Neural cell (in vitro differentiated cells): ENCODE data around the gene MYO1F. TPM values are rescaled to one million over a fixed set of nuclear protein-coding genes. Genes with fewer than 3 reads are reported as not detected.

Experiments used
- H2AFZ ChIP-seq: fragments of 200-600, 300-800 bp; sonication (generic), shearing (Covaris generic); 2 replicates; pipeline ENCODE4 v1.6.0; 2014; ENCODE audit warnings: low read depth, mild to moderate bottlenecking, antibody characterized with exemption, low read length, moderate library complexity
- H3F3A ChIP-seq: fragments of 200-600 bp; shearing (Covaris generic); 2 replicates; pipeline ENCODE4 v1.6.1; 2016; ENCODE audit warnings: mild to moderate bottlenecking, moderate library complexity, mixed read lengths, antibody characterized with exemption, low read length; ENCODE audit not compliant: insufficient read depth, poor library complexity, severe bottlenecking
- H3K27ac ChIP-seq: fragments of 200-600, 300-800 bp; sonication (generic), shearing (Covaris generic); 2 replicates; pipeline ENCODE4 v1.5.1; 2014; ENCODE audit warnings: mild to moderate bottlenecking, low read length, moderate library complexity
- H3K27me3 ChIP-seq: fragments of 300-800, 200-600 bp; sonication (generic), shearing (Covaris generic); 2 replicates; pipeline ENCODE4 v1.6.0; 2014; ENCODE audit warnings: mild to moderate bottlenecking, low read depth, low read length, moderate library complexity; ENCODE audit not compliant: insufficient read depth
- H3K36me3 ChIP-seq: fragments of 300-800, 200-600 bp; sonication (generic), shearing (Covaris generic); 2 replicates; pipeline ENCODE4 v1.5.1; 2014; ENCODE audit warnings: mild to moderate bottlenecking, antibody characterized with exemption, low read length, moderate library complexity; ENCODE audit not compliant: insufficient read depth
- H3K4me2 ChIP-seq: fragments of 300-800, 200-600 bp; sonication (generic), shearing (Covaris generic); 2 replicates; pipeline ENCODE4 v1.6.0; 2014; ENCODE audit warnings: mild to moderate bottlenecking, low read length
- H3K4me3 ChIP-seq: fragments of 300-800, 200-600 bp; sonication (generic), shearing (Covaris generic); 2 replicates; pipeline ENCODE4 v1.5.1; 2014; ENCODE audit warnings: mild to moderate bottlenecking, low read length, moderate library complexity
- H3K79me2 ChIP-seq: fragments of 200-600 bp; shearing (Covaris generic); replicated peaks from 2 replicates; pipeline ENCODE4 v1.6.0; 2014; ENCODE audit warnings: mild to moderate bottlenecking, low read length, moderate library complexity; ENCODE audit not compliant: insufficient read depth
- H3K9ac ChIP-seq: fragments of 300-800, 200-600 bp; sonication (generic), shearing (Covaris generic); 2 replicates; pipeline ENCODE4 v1.6.1; 2016; ENCODE audit warnings: mild to moderate bottlenecking, low read length, mixed read lengths
- H3K9me2 ChIP-seq: fragments of 200-600 bp; shearing (Covaris generic); 2 replicates; pipeline ENCODE4 v1.6.1; 2016; ENCODE audit warnings: mild to moderate bottlenecking, low read length, mixed read lengths; ENCODE audit not compliant: insufficient read depth
- H3K9me3 ChIP-seq: fragments of 200-600, 300-800 bp; sonication (generic), shearing (Covaris generic); 2 replicates; pipeline ENCODE4 v1.6.1; 2016; ENCODE audit warnings: mild to moderate bottlenecking, mixed run types, low read length, moderate library complexity, mixed read lengths
- H4K20me1 ChIP-seq: fragments of 200-600 bp; shearing (Covaris generic); 2 replicates; pipeline ENCODE4 v1.6.1; 2016; ENCODE audit warnings: mild to moderate bottlenecking, mixed run types; ENCODE audit not compliant: insufficient read depth
- EP300 ChIP-seq: fragments of 450-650 bp; conservative IDR thresholded peaks from 2 replicates; pipeline ENCODE4 v1.6.1; 2014; ENCODE audit warnings: antibody characterized with exemption, mild to moderate bottlenecking, moderate library complexity; ENCODE audit not compliant: poor library complexity, severe bottlenecking
- EZH2 ChIP-seq: fragments of 200-600, 300-800 bp; shearing (Covaris generic), sonication (generic); IDR thresholded peaks from 2 replicates; pipeline ENCODE4 v1.6.1; 2014; ENCODE audit warnings: antibody characterized with exemption, low read length, borderline replicate concordance, mild to moderate bottlenecking; ENCODE audit not compliant: insufficient read depth, poor library complexity, severe bottlenecking
- MXI1 ChIP-seq: fragments of 450-650 bp; conservative IDR thresholded peaks from 2 replicates; pipeline ENCODE4 v1.6.1; 2014; ENCODE audit warnings: antibody characterized with exemption, mild to moderate bottlenecking; ENCODE audit not compliant: poor library complexity, severe bottlenecking
- POLR2AphosphoS5 ChIP-seq: IDR thresholded peaks from 2 replicates; pipeline ENCODE4 v1.6.1; 2012
- RAD21 ChIP-seq: fragments of 450-650 bp; conservative IDR thresholded peaks from 2 replicates; pipeline ENCODE4 v1.6.1; 2014; ENCODE audit warnings: antibody characterized with exemption, mild to moderate bottlenecking, moderate library complexity
- SMC3 ChIP-seq: fragments of 450-650 bp; conservative IDR thresholded peaks from 2 replicates; pipeline ENCODE4 v1.6.1; 2014; ENCODE audit warnings: antibody characterized with exemption, mild to moderate bottlenecking, moderate library complexity; ENCODE audit not compliant: poor library complexity
- TAF1 ChIP-seq: IDR thresholded peaks from 2 replicates; pipeline ENCODE4 v1.6.1; 2012; ENCODE audit warnings: low read depth
- polyA plus RNA-seq: library from polyadenylated mRNA; depleted of rRNA; stranded (reverse); fragments of >200 nt; gene quantifications from 2 replicates; pipeline ENCODE4 v1.2.3, GENCODE V29; 2014
- TF ChIP-seq, protein P1 (sequence below): fragments of 450-650 bp; IDR thresholded peaks from 2 replicates; pipeline ENCODE4 v1.5.1; 2014; ENCODE audit warnings: antibody characterized with exemption, mild to moderate bottlenecking, moderate library complexity; ENCODE audit not compliant: poor library complexity, severe bottlenecking
- TF ChIP-seq, protein P2 (sequence below): IDR thresholded peaks from 2 replicates; pipeline ENCODE4 v1.6.1; 2012; ENCODE audit warnings: borderline replicate concordance

The MYO1F gene
- polyA plus RNA-seq, 1 donor from 2014 or later = 0.40 TPM

DNA sequence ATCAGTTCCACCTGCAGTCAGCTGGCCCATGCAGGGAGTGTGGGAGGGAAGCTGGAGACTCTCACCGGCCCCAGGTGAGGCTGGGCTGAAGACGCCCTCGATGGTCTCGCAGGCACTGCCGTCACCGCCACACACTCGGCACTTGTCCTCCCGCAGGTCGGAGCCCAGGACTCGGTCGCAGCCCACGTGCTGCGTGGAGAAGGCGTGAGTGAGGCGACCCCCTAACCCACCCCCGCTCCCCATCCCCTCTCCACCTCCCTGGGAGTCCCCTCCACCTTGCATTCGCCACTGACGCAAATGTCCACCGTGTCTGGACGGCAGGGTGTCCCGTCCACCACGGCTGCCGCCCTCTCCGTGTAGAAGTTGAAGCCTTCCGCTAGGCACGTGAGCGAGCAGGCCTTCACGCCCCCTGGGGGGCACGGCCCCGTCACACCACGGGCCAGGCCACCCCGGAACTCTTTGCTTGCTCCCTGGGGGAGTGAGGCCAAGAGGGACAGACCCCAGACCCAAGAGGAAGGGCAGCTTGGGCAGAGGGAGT, 12.0 kb upstream of the MYO1F start:
- Histone ChIP-seq H3K27me3 (no peaks in the 10 kb centered on the region), H2AFZ (no peak overlapping the region), H3K4me3 (no peak overlapping the region), H3F3A (no peaks in the 10 kb centered on the region), H3K36me3 (no peaks in the 10 kb centered on the region), H3K4me2 (no peak overlapping the region), H3K9me3 (no peaks in the 10 kb centered on the region), H3K79me2 (no peaks in the 10 kb centered on the region), H3K9ac (no peak overlapping the region), H3K9me2 (no peaks in the 10 kb centered on the region), H4K20me1 (no peaks in the 10 kb centered on the region), H3K27ac (no peak overlapping the region)
- no peak for TF ChIP-seq RAD21
- TF ChIP-seq, protein P1, sequence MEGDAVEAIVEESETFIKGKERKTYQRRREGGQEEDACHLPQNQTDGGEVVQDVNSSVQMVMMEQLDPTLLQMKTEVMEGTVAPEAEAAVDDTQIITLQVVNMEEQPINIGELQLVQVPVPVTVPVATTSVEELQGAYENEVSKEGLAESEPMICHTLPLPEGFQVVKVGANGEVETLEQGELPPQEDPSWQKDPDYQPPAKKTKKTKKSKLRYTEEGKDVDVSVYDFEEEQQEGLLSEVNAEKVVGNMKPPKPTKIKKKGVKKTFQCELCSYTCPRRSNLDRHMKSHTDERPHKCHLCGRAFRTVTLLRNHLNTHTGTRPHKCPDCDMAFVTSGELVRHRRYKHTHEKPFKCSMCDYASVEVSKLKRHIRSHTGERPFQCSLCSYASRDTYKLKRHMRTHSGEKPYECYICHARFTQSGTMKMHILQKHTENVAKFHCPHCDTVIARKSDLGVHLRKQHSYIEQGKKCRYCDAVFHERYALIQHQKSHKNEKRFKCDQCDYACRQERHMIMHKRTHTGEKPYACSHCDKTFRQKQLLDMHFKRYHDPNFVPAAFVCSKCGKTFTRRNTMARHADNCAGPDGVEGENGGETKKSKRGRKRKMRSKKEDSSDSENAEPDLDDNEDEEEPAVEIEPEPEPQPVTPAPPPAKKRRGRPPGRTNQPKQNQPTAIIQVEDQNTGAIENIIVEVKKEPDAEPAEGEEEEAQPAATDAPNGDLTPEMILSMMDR = no peak
- TF ChIP-seq TAF1 = no peak
- TF ChIP-seq MXI1 = no peak
- no peak for TF ChIP-seq SMC3
- no peak for TF ChIP-seq EP300
- TF ChIP-seq POLR2AphosphoS5 = no peak
- TF ChIP-seq EZH2 = no peak
- TF ChIP-seq, protein P2, sequence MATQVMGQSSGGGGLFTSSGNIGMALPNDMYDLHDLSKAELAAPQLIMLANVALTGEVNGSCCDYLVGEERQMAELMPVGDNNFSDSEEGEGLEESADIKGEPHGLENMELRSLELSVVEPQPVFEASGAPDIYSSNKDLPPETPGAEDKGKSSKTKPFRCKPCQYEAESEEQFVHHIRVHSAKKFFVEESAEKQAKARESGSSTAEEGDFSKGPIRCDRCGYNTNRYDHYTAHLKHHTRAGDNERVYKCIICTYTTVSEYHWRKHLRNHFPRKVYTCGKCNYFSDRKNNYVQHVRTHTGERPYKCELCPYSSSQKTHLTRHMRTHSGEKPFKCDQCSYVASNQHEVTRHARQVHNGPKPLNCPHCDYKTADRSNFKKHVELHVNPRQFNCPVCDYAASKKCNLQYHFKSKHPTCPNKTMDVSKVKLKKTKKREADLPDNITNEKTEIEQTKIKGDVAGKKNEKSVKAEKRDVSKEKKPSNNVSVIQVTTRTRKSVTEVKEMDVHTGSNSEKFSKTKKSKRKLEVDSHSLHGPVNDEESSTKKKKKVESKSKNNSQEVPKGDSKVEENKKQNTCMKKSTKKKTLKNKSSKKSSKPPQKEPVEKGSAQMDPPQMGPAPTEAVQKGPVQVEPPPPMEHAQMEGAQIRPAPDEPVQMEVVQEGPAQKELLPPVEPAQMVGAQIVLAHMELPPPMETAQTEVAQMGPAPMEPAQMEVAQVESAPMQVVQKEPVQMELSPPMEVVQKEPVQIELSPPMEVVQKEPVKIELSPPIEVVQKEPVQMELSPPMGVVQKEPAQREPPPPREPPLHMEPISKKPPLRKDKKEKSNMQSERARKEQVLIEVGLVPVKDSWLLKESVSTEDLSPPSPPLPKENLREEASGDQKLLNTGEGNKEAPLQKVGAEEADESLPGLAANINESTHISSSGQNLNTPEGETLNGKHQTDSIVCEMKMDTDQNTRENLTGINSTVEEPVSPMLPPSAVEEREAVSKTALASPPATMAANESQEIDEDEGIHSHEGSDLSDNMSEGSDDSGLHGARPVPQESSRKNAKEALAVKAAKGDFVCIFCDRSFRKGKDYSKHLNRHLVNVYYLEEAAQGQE = no peak

DNA sequence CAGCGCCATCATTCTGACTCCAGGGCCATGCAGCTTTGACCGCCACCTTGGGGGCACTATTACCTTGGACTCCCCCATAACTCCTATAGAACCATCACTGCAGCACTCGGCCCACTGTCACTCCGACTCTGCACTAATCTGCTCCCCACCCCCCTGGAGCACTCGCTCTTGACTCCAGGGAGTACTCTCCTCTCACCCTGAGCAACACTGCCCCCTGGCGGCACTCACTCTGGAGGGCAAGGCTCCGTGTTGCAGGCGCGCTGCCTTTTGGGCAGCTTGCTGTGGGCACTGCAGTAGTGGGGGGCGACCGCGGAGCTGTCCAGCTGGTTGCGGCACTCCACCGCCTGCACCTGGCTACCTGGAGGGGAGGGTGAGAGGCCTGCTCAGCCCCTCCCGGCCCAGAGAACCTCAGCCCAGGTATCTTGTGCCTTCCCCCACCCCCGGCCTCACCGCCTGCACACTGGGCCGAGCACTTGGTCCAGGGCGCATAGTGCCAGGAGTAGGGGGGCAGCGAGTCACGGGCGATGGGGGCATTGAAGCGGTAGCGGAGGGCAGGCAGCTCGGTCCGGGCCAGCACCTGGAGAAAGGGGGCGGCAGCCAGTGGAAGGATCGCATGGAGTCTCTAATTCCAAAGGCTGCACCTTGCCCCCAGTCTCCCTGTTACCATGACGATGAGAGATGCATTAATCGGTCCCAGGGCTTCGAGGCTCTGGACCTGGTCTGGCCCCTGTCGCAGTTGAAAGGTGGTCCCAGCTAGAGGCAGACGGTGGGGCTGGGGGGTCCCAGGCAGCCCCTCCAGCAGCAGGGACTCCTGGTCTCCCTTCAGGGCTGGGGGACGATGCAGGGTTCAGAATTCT, 8.9 kb upstream of the MYO1F start:
- Histone ChIP-seq H2AFZ (no peak overlapping the region), H3K27ac (no peak overlapping the region), H3K79me2 (no peaks in the 10 kb centered on the region), H3K4me2 (no peak overlapping the region), H4K20me1 (no peaks in the 10 kb centered on the region), H3K9me3 (no peaks in the 10 kb centered on the region), H3F3A (no peaks in the 10 kb centered on the region), H3K36me3 (no peaks in the 10 kb centered on the region), H3K9ac (no peak overlapping the region), H3K4me3 (no peak overlapping the region), H3K27me3 (no peaks in the 10 kb centered on the region), H3K9me2 (no peaks in the 10 kb centered on the region)
- TF ChIP-seq EP300 (no peak), MXI1 (no peak), SMC3 (no peak), EZH2 (no peak), TAF1 (no peak), RAD21 (no peak)
- TF ChIP-seq, protein P1 = peak; percentile 31
